Fibroblast of upper back skin (primary cell): ENCODE results near the gene ZNF202.
"Not testable (repeated sequence)": the region's sequence is repeated elsewhere in the genome, so short reads cannot be mapped to it uniquely, and the experiment has no call there.

Experiments used
- DNase-seq: peaks from one replicate; pipeline ENCODE4 v3.0.0-alpha.2; 2013

ZNF202 gene

GRCh38 chr11:123740787-123741158 is 687 bp downstream of the ZNF202 start:
- no peak for DNase-seq

- DNase-seq: no peak
Observed at GRCh38 chr11:123738374-123738773, 3.1 kb downstream of the ZNF202 start.

GRCh38 chr11:123736769-123737168 is 4.7 kb downstream of the ZNF202 start:
- no peak for DNase-seq

GRCh38 chr11:123729602-123730001 is 11.9 kb downstream of the ZNF202 start:
- DNase-seq: no peak

GRCh38 chr11:123725995-123726655 is 15.3 kb downstream of the ZNF202 start:
- DNase-seq: no peak

GRCh38 chr11:123719452-123719851 is 22.0 kb downstream of the ZNF202 start:
- DNase-seq: peak; percentile 42

GRCh38 chr11:123718469-123718868 is 23.0 kb downstream of the ZNF202 start:
- DNase-seq: no peak

- no peak for DNase-seq
Observed at GRCh38 chr11:123718063-123718462, 23.4 kb downstream of the ZNF202 start.

GRCh38 chr11:123712627-123713026 is 28.8 kb downstream of the ZNF202 start:
- not testable (repeated sequence) for DNase-seq

- DNase-seq: peak; percentile 69
Observed at GRCh38 chr11:123707606-123708205, 33.8 kb downstream of the ZNF202 start.

GRCh38 chr11:123707206-123707605 is 34.3 kb downstream of the ZNF202 start:
- no peak for DNase-seq

- no peak for DNase-seq
Observed at GRCh38 chr11:123704341-123704740, 37.1 kb downstream of the ZNF202 start.

GRCh38 chr11:123702696-123703095 is 38.8 kb downstream of the ZNF202 start:
- no peak for DNase-seq

- DNase-seq: no peak
Observed at GRCh38 chr11:123702139-123702538, 39.3 kb downstream of the ZNF202 start.

- DNase-seq: no peak
Observed at GRCh38 chr11:123700772-123701171, 40.7 kb downstream of the ZNF202 start.

- DNase-seq: no peak
Observed at GRCh38 chr11:123698546-123699127, 42.8 kb downstream of the ZNF202 start.

GRCh38 chr11:123696183-123696582 is 45.3 kb downstream of the ZNF202 start:
- no peak for DNase-seq

- no peak for DNase-seq
Observed at GRCh38 chr11:123695231-123695630, 46.2 kb downstream of the ZNF202 start.

- peak; percentile 18 for DNase-seq
Observed at GRCh38 chr11:123694551-123694950, 46.9 kb downstream of the ZNF202 start.

GRCh38 chr11:123692961-123693360 is 48.5 kb downstream of the ZNF202 start:
- no peak for DNase-seq

GRCh38 chr11:123690485-123690884 is 51.0 kb downstream of the ZNF202 start:
- peak; percentile 48 for DNase-seq

GRCh38 chr11:123684601-123685000 is 56.9 kb downstream of the ZNF202 start:
- no peak for DNase-seq

GRCh38 chr11:123683428-123684170 is 57.9 kb downstream of the ZNF202 start:
- no peak for DNase-seq
